Suprapubic skin (tissue), 4 donors: Measurements from ENCODE around the gene ARFGEF3. TPM values are rescaled to one million over a fixed set of nuclear protein-coding genes. Genes with fewer than 3 reads are reported as not detected.
A peak's percentile ranks its signal among the peaks of the same experiment; 100 is the strongest.

Experiments
- DNase-seq, 2 donors: peaks; one replicate each; pipeline ENCODE4 v3.0.0-alpha.2; 2019; ENCODE audit warnings: low spot score in 2 of 2
- H3K27ac ChIP-seq: fragments of 200-600 bp; sonication (generic); one replicate; pipeline ENCODE4 v1.5.1; 2019
- H3K27me3 ChIP-seq: fragments of 200-600 bp; sonication (generic); one replicate; pipeline ENCODE4 v1.5.1; 2019
- H3K36me3 ChIP-seq: fragments of 200-600 bp; sonication (generic); one replicate; pipeline ENCODE4 v1.5.1; 2019
- H3K4me1 ChIP-seq: fragments of 200-600 bp; sonication (generic); one replicate; pipeline ENCODE4 v1.5.1; 2019
- H3K4me3 ChIP-seq: fragments of 200-600 bp; sonication (generic); one replicate; pipeline ENCODE4 v1.5.1; 2019; ENCODE audit warnings: mild to moderate bottlenecking
- H3K9me3 ChIP-seq: fragments of 200-600 bp; sonication (generic); one replicate; pipeline ENCODE4 v1.5.1; 2019
- CTCF ChIP-seq, 2 donors: fragments of 200-600 bp in 1 of 2; fragments of 450-650 bp in 1 of 2; sonication (generic) in 1 of 2; IDR thresholded peaks; one replicate each; pipeline ENCODE4 v1.5.1; 2016 to 2019; ENCODE audit warnings: antibody characterized with exemption in 2 of 2, mild to moderate bottlenecking in 1 of 2, moderate library complexity in 1 of 2
- EP300 ChIP-seq: sonication (generic); formaldehyde crosslinking; IDR thresholded peaks from one replicate; pipeline ENCODE4 v1.6.1; 2017; ENCODE audit warnings: antibody characterized with exemption
- POLR2A ChIP-seq, 2 donors: fragments of 450-650 bp; IDR thresholded peaks; one replicate each; pipeline ENCODE4 v1.6.1; 2017; ENCODE audit warnings: antibody characterized with exemption in 2 of 2, mild to moderate bottlenecking in 2 of 2, moderate library complexity in 2 of 2
- POLR2AphosphoS5 ChIP-seq, 3 donors: sonication (generic); formaldehyde crosslinking; IDR thresholded peaks; one replicate each; pipeline ENCODE4 v1.6.1; 2017; ENCODE audit warnings: antibody characterized with exemption in 3 of 3
- WGBS: methylation state at CpG from one replicate; pipeline ENCODE4 v1.1.5; 2018; 5-methylcytosine and 5-hydroxymethylcytosine counted together
- total RNA-seq, 4 donors: library from RNA; depleted of rRNA; stranded (reverse); fragments of >200 nt; gene quantifications; one replicate each; pipeline ENCODE4 v1.1.0, GENCODE V29; 2016

The ARFGEF3 gene
- total RNA-seq, 4 donors from 2014 or later: 5.1 to 20.6 (median 9.6) TPM

GRCh38 chr6:138226700-138227315 is 65.1 kb downstream of the ARFGEF3 start:
- WGBS: 66% methylated on average over 4 of the region's 4 CpGs
- H3K9me3 ChIP-seq: no peaks in the 10 kb centered on the region
- H3K4me3 ChIP-seq: no peak overlapping the region
- H3K4me1 ChIP-seq: no peaks in the 10 kb centered on the region
- no peak for DNase-seq
- no peaks in the 10 kb centered on the region for H3K27me3 ChIP-seq
- TF ChIP-seq POLR2A (IDR thresholded peaks at IDR 0.05) (no peak), EP300 (no peak), POLR2AphosphoS5 (IDR thresholded peaks at IDR 0.05) (no peak), CTCF (IDR thresholded peaks at IDR 0.05) (no peak)
- peak overlapping the region; percentile 31 for H3K27ac ChIP-seq
- H3K36me3 ChIP-seq: no peaks in the 10 kb centered on the region

GRCh38 chr6:138227316-138227781 is 65.6 kb downstream of the ARFGEF3 start:
- TF ChIP-seq POLR2AphosphoS5 (IDR thresholded peaks at IDR 0.05) (no peak), POLR2A (IDR thresholded peaks at IDR 0.05) (no peak), CTCF (IDR thresholded peaks at IDR 0.05) (no peak), EP300 (no peak)
- Histone ChIP-seq H3K36me3 (no peaks in the 10 kb centered on the region), H3K27me3 (no peaks in the 10 kb centered on the region), H3K9me3 (no peaks in the 10 kb centered on the region), H3K4me1 (no peaks in the 10 kb centered on the region), H3K27ac (peak overlapping the region; percentile 20), H3K4me3 (no peak overlapping the region)
- no peak for DNase-seq
- WGBS: 84% methylated on average over 8 of the region's 8 CpGs

GRCh38 chr6:138229072-138229471 is 67.3 kb downstream of the ARFGEF3 start:
- Histone ChIP-seq H3K27ac (no peak overlapping the region), H3K36me3 (no peaks in the 10 kb centered on the region), H3K27me3 (no peaks in the 10 kb centered on the region), H3K4me1 (no peaks in the 10 kb centered on the region), H3K9me3 (no peaks in the 10 kb centered on the region), H3K4me3 (no peak overlapping the region)
- 77% methylated on average over 4 of the region's 4 CpGs for WGBS
- no peak for DNase-seq
- TF ChIP-seq EP300 (no peak), POLR2A (IDR thresholded peaks at IDR 0.05) (no peak), POLR2AphosphoS5 (IDR thresholded peaks at IDR 0.05) (no peak), CTCF (IDR thresholded peaks at IDR 0.05) (no peak)

GRCh38 chr6:138229663-138230179 is 68.0 kb downstream of the ARFGEF3 start:
- no peak overlapping the region for H3K4me3 ChIP-seq
- no peak overlapping the region for H3K27ac ChIP-seq
- 91% methylated on average over 11 of the region's 11 CpGs for WGBS
- H3K9me3 ChIP-seq: no peaks in the 10 kb centered on the region
- DNase-seq: no peak
- no peaks in the 10 kb centered on the region for H3K27me3 ChIP-seq
- TF ChIP-seq POLR2AphosphoS5 (IDR thresholded peaks at IDR 0.05) (no peak), CTCF (IDR thresholded peaks at IDR 0.05) (no peak), EP300 (no peak), POLR2A (IDR thresholded peaks at IDR 0.05) (no peak)
- H3K4me1 ChIP-seq: no peaks in the 10 kb centered on the region
- H3K36me3 ChIP-seq: no peaks in the 10 kb centered on the region

GRCh38 chr6:138230221-138230620 is 68.5 kb downstream of the ARFGEF3 start:
- no peak for DNase-seq
- Histone ChIP-seq H3K27ac (no peak overlapping the region), H3K9me3 (no peaks in the 10 kb centered on the region), H3K4me3 (no peak overlapping the region), H3K27me3 (no peaks in the 10 kb centered on the region), H3K4me1 (no peaks in the 10 kb centered on the region), H3K36me3 (no peaks in the 10 kb centered on the region)
- TF ChIP-seq POLR2AphosphoS5 (IDR thresholded peaks at IDR 0.05): no peak
- TF ChIP-seq EP300: no peak
- TF ChIP-seq CTCF (IDR thresholded peaks at IDR 0.05): no peak
- no peak for TF ChIP-seq POLR2A (IDR thresholded peaks at IDR 0.05)
